NCI-H446 (cell line): ENCODE data around the gene NFKB2.

ENCODE experiments used
- DNase-seq, 2 experiments: peaks; one replicate each; lab custom pipeline; 2025; lab: John Stamatoyannopoulos, UW

The NFKB2 gene

GRCh38 chr10:102395400-102396316, at the start of gene NFKB2:
Gene NFKB2, plus strand, starts transcription at chr10:102395705. Its CDS starts 255 bp downstream, at chr10:102395960.
- DNase-seq, result peak; percentile 35 to 72

- peak; percentile 5 to 22 for DNase-seq
Measured at GRCh38 chr10:102347236-102347828, 48.2 kb upstream of the NFKB2 start.

GRCh38 chr10:102352066-102352715, 43.3 kb upstream of the NFKB2 start:
- DNase-seq, result peak; percentile 16 to 37

GRCh38 chr10:102354451-102354850, 41.1 kb upstream of the NFKB2 start:
- no peak for DNase-seq

GRCh38 chr10:102358712-102359382, 36.7 kb upstream of the NFKB2 start:
- DNase-seq, result no peak

GRCh38 chr10:102367441-102367840, 28.1 kb upstream of the NFKB2 start:
- no peak for DNase-seq

- no peak for DNase-seq
Measured at GRCh38 chr10:102368077-102368476, 27.4 kb upstream of the NFKB2 start.

- DNase-seq, result no peak
Measured at GRCh38 chr10:102371295-102371694, 24.2 kb upstream of the NFKB2 start.

- no peak for DNase-seq
Measured at GRCh38 chr10:102375250-102375649, 20.3 kb upstream of the NFKB2 start.

- no peak for DNase-seq
Measured at GRCh38 chr10:102375867-102376266, 19.6 kb upstream of the NFKB2 start.

- DNase-seq, result no peak
Measured at GRCh38 chr10:102376901-102377300, 18.6 kb upstream of the NFKB2 start.

GRCh38 chr10:102379383-102379782, 16.1 kb upstream of the NFKB2 start:
- DNase-seq, result no peak

GRCh38 chr10:102381983-102382382, 13.5 kb upstream of the NFKB2 start:
- DNase-seq, result no peak

- no peak for DNase-seq
Measured at GRCh38 chr10:102382871-102383270, 12.6 kb upstream of the NFKB2 start.

GRCh38 chr10:102384053-102384452, 11.5 kb upstream of the NFKB2 start:
- no peak for DNase-seq

GRCh38 chr10:102384606-102385429, 10.7 kb upstream of the NFKB2 start:
- no peak for DNase-seq

- no peak for DNase-seq
Measured at GRCh38 chr10:102389894-102390293, 5.6 kb upstream of the NFKB2 start.

GRCh38 chr10:102392306-102392705, 3.2 kb upstream of the NFKB2 start:
- DNase-seq, result no peak

- DNase-seq, result peak in 1 of 2 experiments; percentile 19
Measured at GRCh38 chr10:102393411-102394078, 2.0 kb upstream of the NFKB2 start.

GRCh38 chr10:102394079-102394800, 1.3 kb upstream of the NFKB2 start:
- DNase-seq, result peak in 1 of 2 experiments; percentile 78
